Keratinocyte (primary cell): ENCODE results near the gene MIGA1.

Experiments used
- CTCF ChIP-seq, 3 experiments: IDR thresholded peaks in 1 of 3; conservative IDR thresholded peaks in 1 of 3; optimal IDR thresholded peaks in 1 of 3; 2 replicates in 2 of 3; 3 replicates in 1 of 3; pipeline versions ENCODE3 to v1.5.1; 2011; ENCODE audit warnings: low read length in 3 of 3, mild to moderate bottlenecking in 3 of 3, moderate library complexity in 2 of 3, control low read depth in 1 of 3, inconsistent platforms in 1 of 3; ENCODE audit not compliant: insufficient read depth in 2 of 3; ENCODE audit errors: extremely low read depth in 1 of 3
- EZH2 ChIP-seq: IDR thresholded peaks from one replicate; pipeline ENCODE4 v1.6.1; 2012; ENCODE audit warnings: inconsistent platforms, mild to moderate bottlenecking, low read length, moderate library complexity

GRCh38 chr1:77803371-77803770 is 23.9 kb downstream of the MIGA1 start:
- no peak for TF ChIP-seq CTCF (optimal IDR thresholded peaks at IDR 0.05 in 1 of 3, IDR thresholded peaks at IDR 0.05 in 1 of 3, conservative IDR thresholded peaks at IDR 0.05 in 1 of 3; ENCODE audit: extremely low read depth in 1 of 3, insufficient read depth in 2 of 3, low read length in 3 of 3)
- TF ChIP-seq EZH2, result no peak
